Measurements from ENCODE around the gene POU2AF1.
"Not testable (repeated sequence)": the region's sequence is repeated elsewhere in the genome, so short reads cannot be mapped to it uniquely, and the experiment has no call there.

POU2AF1 gene

GRCh38 chr11:111320728-111321568, 58.1 kb downstream of the POU2AF1 start:
- Histone ChIP-seq H3K79me2 (ENCODE audit: insufficient read depth, low read length) (no peaks in the 10 kb centered on the region), H3K9me3 (ENCODE audit: insufficient read depth, low read depth, low read length) (no peaks in the 10 kb centered on the region), H4K20me1 (ENCODE audit: insufficient read depth, low read length, poor library complexity, severe bottlenecking) (no peaks in the 10 kb centered on the region), H3K4me1 (ENCODE audit: insufficient read depth, low read length, poor library complexity, severe bottlenecking) (no peaks in the 10 kb centered on the region), H2AFZ (ENCODE audit: low read length) (no peak overlapping the region), H3K4me3 (ENCODE audit: low read length, poor library complexity, severe bottlenecking) (no peak overlapping the region), H3K4me2 (ENCODE audit: low read depth, low read length, poor library complexity, severe bottlenecking) (no peak overlapping the region), H3F3A (ENCODE audit: low read depth) (no peaks in the 10 kb centered on the region), H3K9ac (ENCODE audit: low read depth, low read length, poor library complexity, severe bottlenecking) (no peak overlapping the region), H3K9me2 (replicated peaks; ENCODE audit: low read depth, low read length) (no peaks in the 10 kb centered on the region), H3K36me3 (ENCODE audit: insufficient read depth, low read length) (no peaks in the 10 kb centered on the region), H3K27me3 (ENCODE audit: insufficient read depth, low read length, poor library complexity, severe bottlenecking) (no peaks in the 10 kb centered on the region)
- no peak for TF ChIP-seq CTCF (conservative IDR thresholded peaks at IDR 0.05; ENCODE audit: low read length)
- TF ChIP-seq EZH2phosphoT487 (IDR thresholded peaks at IDR 0.05; ENCODE audit: borderline replicate concordance): no peak

GRCh38 chr11:111320199-111320598, 58.9 kb downstream of the POU2AF1 start:
- not testable (repeated sequence) for H2AFZ ChIP-seq (ENCODE audit: low read length); H3K9ac ChIP-seq (ENCODE audit: low read depth, low read length, poor library complexity, severe bottlenecking); H3K9me2 ChIP-seq (replicated peaks; ENCODE audit: low read depth, low read length); H3K27me3 ChIP-seq (ENCODE audit: insufficient read depth, low read length, poor library complexity, severe bottlenecking); H3F3A ChIP-seq (ENCODE audit: low read depth); H3K4me3 ChIP-seq (ENCODE audit: low read length, poor library complexity, severe bottlenecking); H3K4me1 ChIP-seq (ENCODE audit: insufficient read depth, low read length, poor library complexity, severe bottlenecking); H3K36me3 ChIP-seq (ENCODE audit: insufficient read depth, low read length); H3K4me2 ChIP-seq (ENCODE audit: low read depth, low read length, poor library complexity, severe bottlenecking); H3K79me2 ChIP-seq (ENCODE audit: insufficient read depth, low read length); H4K20me1 ChIP-seq (ENCODE audit: insufficient read depth, low read length, poor library complexity, severe bottlenecking); H3K9me3 ChIP-seq (ENCODE audit: insufficient read depth, low read depth, low read length)

- Histone ChIP-seq H3K4me3 (ENCODE audit: low read length, poor library complexity, severe bottlenecking) (no peak overlapping the region), H3K4me2 (ENCODE audit: low read depth, low read length, poor library complexity, severe bottlenecking) (no peak overlapping the region), H2AFZ (ENCODE audit: low read length) (no peak overlapping the region), H3K27me3 (ENCODE audit: insufficient read depth, low read length, poor library complexity, severe bottlenecking) (no peaks in the 10 kb centered on the region), H3K79me2 (ENCODE audit: insufficient read depth, low read length) (no peaks in the 10 kb centered on the region), H3K9ac (ENCODE audit: low read depth, low read length, poor library complexity, severe bottlenecking) (no peak overlapping the region), H3K36me3 (ENCODE audit: insufficient read depth, low read length) (no peaks in the 10 kb centered on the region), H3F3A (ENCODE audit: low read depth) (no peaks in the 10 kb centered on the region), H3K9me3 (ENCODE audit: insufficient read depth, low read depth, low read length) (no peaks in the 10 kb centered on the region), H3K4me1 (ENCODE audit: insufficient read depth, low read length, poor library complexity, severe bottlenecking) (no peaks in the 10 kb centered on the region), H3K9me2 (replicated peaks; ENCODE audit: low read depth, low read length) (no peaks in the 10 kb centered on the region), H4K20me1 (ENCODE audit: insufficient read depth, low read length, poor library complexity, severe bottlenecking) (no peaks in the 10 kb centered on the region)
- TF ChIP-seq CTCF (conservative IDR thresholded peaks at IDR 0.05; ENCODE audit: low read length): no peak
- TF ChIP-seq EZH2phosphoT487 (IDR thresholded peaks at IDR 0.05; ENCODE audit: borderline replicate concordance): no peak
These were observed 59.8 kb downstream of the POU2AF1 start for GRCh38 chr11:111319296-111319695.

GRCh38 chr11:111312076-111312475, 67.0 kb downstream of the POU2AF1 start:
- no peaks in the 10 kb centered on the region for H3K9me2 ChIP-seq (replicated peaks; ENCODE audit: low read depth, low read length)
- H3K27me3 ChIP-seq (ENCODE audit: insufficient read depth, low read length, poor library complexity, severe bottlenecking): no peaks in the 10 kb centered on the region
- no peaks in the 10 kb centered on the region for H3F3A ChIP-seq (ENCODE audit: low read depth)
- no peaks in the 10 kb centered on the region for H3K4me1 ChIP-seq (ENCODE audit: insufficient read depth, low read length, poor library complexity, severe bottlenecking)
- TF ChIP-seq CTCF (conservative IDR thresholded peaks at IDR 0.05; ENCODE audit: low read length): no peak
- TF ChIP-seq EZH2phosphoT487 (IDR thresholded peaks at IDR 0.05; ENCODE audit: borderline replicate concordance): no peak
- no peaks in the 10 kb centered on the region for H4K20me1 ChIP-seq (ENCODE audit: insufficient read depth, low read length, poor library complexity, severe bottlenecking)
- no peak overlapping the region for H3K4me3 ChIP-seq (ENCODE audit: low read length, poor library complexity, severe bottlenecking)
- H2AFZ ChIP-seq (ENCODE audit: low read length): no peak overlapping the region
- no peaks in the 10 kb centered on the region for H3K79me2 ChIP-seq (ENCODE audit: insufficient read depth, low read length)
- H3K9ac ChIP-seq (ENCODE audit: low read depth, low read length, poor library complexity, severe bottlenecking): no peak overlapping the region
- no peak overlapping the region for H3K4me2 ChIP-seq (ENCODE audit: low read depth, low read length, poor library complexity, severe bottlenecking)
- H3K36me3 ChIP-seq (ENCODE audit: insufficient read depth, low read length): no peaks in the 10 kb centered on the region
- H3K9me3 ChIP-seq (ENCODE audit: insufficient read depth, low read depth, low read length): no peaks in the 10 kb centered on the region
